B cell (primary cell): ENCODE data around the gene TET2. TPM values are rescaled to one million over a fixed set of nuclear protein-coding genes. Genes with fewer than 3 reads are reported as not detected.

Experiments used
- ATAC-seq: fragments of 200-7000 bp; cut with Tn5 transposase; one replicate; pipeline ENCODE4 v1.10.0; 2021; ENCODE audit warnings: low read depth, mild to moderate bottlenecking, moderate number of reproducible peaks, moderate library complexity
- CTCF ChIA-PET: fragments of 350-600 bp; sonication (Branson Sonifier 250); formaldehyde crosslinking; loops from one replicate; lab custom pipeline; 2021; ENCODE audit warnings: antibody characterized with exemption, inconsistent platforms; lab: Charles Lee
- POLR2A ChIA-PET: fragments of 350-600 bp; sonication (Branson Sonifier 250); formaldehyde crosslinking; loops from one replicate; lab custom pipeline; 2021; ENCODE audit warnings: antibody characterized with exemption; lab: Charles Lee
- DNase-seq: peaks from one replicate; pipeline ENCODE4 v3.0.0; 2013
- H2AFZ ChIP-seq: 2 replicates; pipeline ENCODE4 v1.6.1; 2012; ENCODE audit warnings: mild to moderate bottlenecking, low read depth, low read length; ENCODE audit not compliant: insufficient read depth, poor library complexity, severe bottlenecking
- H3K27ac ChIP-seq, 2 donors: 1 replicate in 1 of 2; 2 replicates in 1 of 2; pipeline ENCODE4 v1.5.1; 2012 to 2013; ENCODE audit warnings: low read length in 2 of 2, mild to moderate bottlenecking in 2 of 2, moderate library complexity in 1 of 2
- H3K27me3 ChIP-seq, 4 experiments: fragments of 200-600 bp in 1 of 4; sonication (generic) in 1 of 4; replicated peaks in 1 of 4; 1 replicate in 2 of 4; 2 replicates in 2 of 4; pipeline versions ENCODE4 v1.6.1 to v1.7.0; 2013 to 2016; ENCODE audit warnings: low read length in 3 of 4, mild to moderate bottlenecking in 2 of 4, mixed read lengths in 1 of 4, moderate library complexity in 1 of 4; ENCODE audit not compliant: insufficient read depth in 4 of 4, control insufficient read depth in 3 of 4; ENCODE audit errors: control extremely low read depth in 1 of 4
- H3K36me3 ChIP-seq, 2 experiments: replicated peaks in 1 of 2; 1 replicate in 1 of 2; 2 replicates in 1 of 2; pipeline versions ENCODE4 v1.6.1 to v1.7.1; 2013; ENCODE audit warnings: low read length in 1 of 2; ENCODE audit not compliant: insufficient read depth in 2 of 2, control insufficient read depth in 1 of 2; ENCODE audit errors: control extremely low read depth in 1 of 2, extremely low read depth in 1 of 2
- H3K4me1 ChIP-seq, 2 donors: fragments of 200-600 bp in 1 of 2; sonication (generic) in 1 of 2; 1 replicate in 1 of 2; 2 replicates in 1 of 2; pipeline versions ENCODE4 v1.5.1 to v1.6.1; 2013 to 2017; ENCODE audit warnings: low read length in 2 of 2; ENCODE audit not compliant: control insufficient read depth in 2 of 2, insufficient read depth in 2 of 2
- H3K4me2 ChIP-seq: replicated peaks from 2 replicates; pipeline ENCODE3; 2012; ENCODE audit warnings: mild to moderate bottlenecking, low read depth, low read length; ENCODE audit not compliant: poor library complexity, severe bottlenecking
- H3K4me3 ChIP-seq, 5 experiments: fragments of 200-600 bp in 1 of 5; sonication (generic) in 1 of 5; 1 replicate in 3 of 5; 2 replicates in 2 of 5; pipeline versions ENCODE4 v1.5.1 to v1.7.0; 2011 to 2016; ENCODE audit warnings: low read length in 4 of 5, mild to moderate bottlenecking in 4 of 5, low read depth in 2 of 5, control low read depth in 1 of 5, moderate library complexity in 1 of 5; ENCODE audit not compliant: insufficient read depth in 1 of 5; ENCODE audit errors: control extremely low read depth in 1 of 5, extremely low read depth in 1 of 5
- H3K79me2 ChIP-seq: fragments of 200-600 bp; sonication (generic); one replicate; pipeline ENCODE4 v1.6.0; 2016; ENCODE audit warnings: low read length; ENCODE audit not compliant: control insufficient read depth, insufficient read depth
- H3K9ac ChIP-seq: fragments of 200-600 bp; sonication (generic); 2 replicates; pipeline ENCODE4 v1.6.1; 2017; ENCODE audit warnings: mild to moderate bottlenecking, low read length, moderate library complexity
- H3K9me3 ChIP-seq, 3 donors: one replicate each; pipeline versions ENCODE4 v1.6.1 to v1.7.1; 2013; ENCODE audit warnings: low read length in 2 of 3; ENCODE audit not compliant: control insufficient read depth in 2 of 3, insufficient read depth in 1 of 3; ENCODE audit errors: control extremely low read depth in 1 of 3
- H4K20me1 ChIP-seq: 2 replicates; pipeline ENCODE4 v1.6.0; 2012; ENCODE audit warnings: mild to moderate bottlenecking, low read length; ENCODE audit not compliant: insufficient read depth, control insufficient read depth, poor library complexity, severe bottlenecking
- H3K27ac Mint-ChIP-seq: one replicate; pipeline ENCODE4 v1.8.0; 2021; ENCODE audit warnings: mixed read lengths
- H3K27me3 Mint-ChIP-seq: one replicate; pipeline ENCODE4 v1.8.0; 2021; ENCODE audit warnings: mixed read lengths
- H3K4me1 Mint-ChIP-seq: one replicate; pipeline ENCODE4 v1.8.0; 2021; ENCODE audit warnings: mixed read lengths
- H3K4me3 Mint-ChIP-seq: one replicate; pipeline ENCODE4 v1.8.0; 2021; ENCODE audit warnings: mixed read lengths
- H3K9me3 Mint-ChIP-seq: one replicate; pipeline ENCODE4 v1.8.0; 2022; ENCODE audit warnings: mixed read lengths; ENCODE audit not compliant: insufficient read depth
- CTCF ChIP-seq: fragments of 200-600 bp; IDR thresholded peaks from one replicate; pipeline ENCODE4 v1.8.0; 2022; ENCODE audit warnings: antibody characterized with exemption, mild to moderate bottlenecking
- EZH2 ChIP-seq: IDR thresholded peaks from 2 replicates; pipeline ENCODE4 v1.6.1; 2012; ENCODE audit warnings: borderline replicate concordance, low read depth, mild to moderate bottlenecking, moderate library complexity, low read length; ENCODE audit not compliant: insufficient read depth, poor library complexity, severe bottlenecking
- WGBS: methylation state at CpG from one replicate; pipeline ENCODE4 v1.1.5; 2013; ENCODE audit warnings: missing lambda C conversion rate; ENCODE audit not compliant: insufficient coverage; 5-methylcytosine and 5-hydroxymethylcytosine counted together
- intact Hi-C: fragments of 100-400 bp; cut with micrococcal nuclease; formaldehyde crosslinking; loops from one replicate; pipeline ENCODE4 v1.10.0; 2022
- polyA plus RNA-seq: library from polyadenylated mRNA; depleted of rRNA; stranded (reverse); fragments of >200 nt; gene quantifications from 2 replicates; pipeline ENCODE4 v1.2.3, GENCODE V29; 2012
- total RNA-seq, 2 donors: library from RNA; stranded (reverse); fragments of 120-200 nt in 1 of 2; gene quantifications; 1 replicate in 1 of 2; 2 replicates in 1 of 2; pipeline versions ENCODE4 v1.2.3 to v1.2.4, GENCODE V29; 2013 to 2022

Gene TET2
- total and polyA plus RNA-seq, 2 donors (not counting 1 experiment from before 2014, with no cell fraction given), result 7.1 to 56.8 TPM

- Mint-ChIP-seq H3K27me3 (no peaks in the 10 kb centered on the region), H3K4me3 (peak overlapping the region; percentile 97), H3K9me3 (no peaks in the 10 kb centered on the region), H3K27ac (peak overlapping the region; percentile 78), H3K4me1 (peaks cover 36% of the 10 kb centered on the region)
- Histone ChIP-seq H3K4me3 (peak overlapping the region; percentile 81 to 95 (median 85)), H3K79me2 (peaks cover 42% of the 10 kb centered on the region), H2AFZ (peak overlapping the region; percentile 75), H3K4me2 (peak overlapping the region; percentile 88), H3K9ac (peak overlapping the region; percentile 95), H3K4me1 (peaks cover 14 to 17% of the 10 kb centered on the region in 2 donors), H4K20me1 (no peaks in the 10 kb centered on the region), H3K36me3 (no peaks in the 10 kb centered on the region), H3K9me3 (no peaks in the 10 kb centered on the region), H3K27me3 (no peaks in the 10 kb centered on the region), H3K27ac (peak overlapping the region; percentile 39 to 87)
- ChIA-PET POLR2A (interaction anchor here (2.7 kb wide), 1 partner anchor 328 kb away, joined by 18 read pairs; the partner anchor contains the start of gene PPA2), CTCF (interaction anchor here (2.1 to 6.6 kb wide), 3 partner anchors 324 to 328 kb away, joined by 16 to 79 read pairs (median 16); partner anchors contain the start of gene PPA2)
- peak; percentile 26 for ATAC-seq
- intact Hi-C loops, result loop anchor here (1.0 to 10.0 kb wide), 5 partner anchors 50 to 1171 kb away; partner anchors contain the start of genes AIMP1, GSTCD, INTS12 and TBCK
- 0% methylated on average over 21 of the region's 25 CpGs for WGBS
- TF ChIP-seq CTCF (no peak), EZH2 (no peak)
- DNase-seq, result peak; percentile 64
Measured at GRCh38 chr4:105145903-105146275, 787 bp upstream of the TET2 start.

- Histone ChIP-seq H3K27me3 (no peaks in the 10 kb centered on the region), H3K4me3 (peak overlapping the region; percentile 81 to 95 (median 92)), H4K20me1 (no peaks in the 10 kb centered on the region), H2AFZ (peak overlapping the region; percentile 75), H3K27ac (peak overlapping the region; percentile 87 to 89), H3K9ac (peak overlapping the region; percentile 95), H3K4me2 (peak overlapping the region; percentile 88), H3K4me1 (peaks cover 14 to 17% of the 10 kb centered on the region in 2 donors), H3K79me2 (peaks cover 54% of the 10 kb centered on the region), H3K9me3 (no peaks in the 10 kb centered on the region), H3K36me3 (no peaks in the 10 kb centered on the region)
- intact Hi-C loops, result loop anchor here (5.0 to 10.0 kb wide), 2 partner anchors 212 to 1170 kb away; partner anchors contain the start of genes AIMP1 and TBCK
- ChIA-PET POLR2A (interaction anchor here (2.7 kb wide), 1 partner anchor 327 kb away, joined by 18 read pairs; the partner anchor contains the start of gene PPA2), CTCF (interaction anchor here (1.0 to 2.1 kb wide), 2 partner anchors 85 to 327 kb away, joined by 3 to 16 read pairs; partner anchors contain the start of gene PPA2)
- no peaks in the 10 kb centered on the region for H3K27me3 Mint-ChIP-seq
- 0% methylated on average over 1 of the region's 12 CpGs for WGBS
- peak; percentile 8 for ATAC-seq
- no peaks in the 10 kb centered on the region for H3K9me3 Mint-ChIP-seq
- H3K4me3 Mint-ChIP-seq, result peak overlapping the region; percentile 97
- no peak for DNase-seq
- H3K27ac Mint-ChIP-seq, result peak overlapping the region; percentile 98
- peaks cover 39% of the 10 kb centered on the region for H3K4me1 Mint-ChIP-seq
- TF ChIP-seq EZH2, result no peak
- no peak for TF ChIP-seq CTCF
Measured at GRCh38 chr4:105147016-105147552, 408 bp downstream of the TET2 start.
